ENCODE results near the gene BABAM1. TPM values are rescaled to one million over a fixed set of nuclear protein-coding genes. Genes with fewer than 3 reads are reported as not detected.

BABAM1 gene
- total RNA-seq, 3 donors from 2014 or later (not counting 1 experiment from before 2014, with no cell fraction given): 106 to 127 (median 106) TPM

DNA sequence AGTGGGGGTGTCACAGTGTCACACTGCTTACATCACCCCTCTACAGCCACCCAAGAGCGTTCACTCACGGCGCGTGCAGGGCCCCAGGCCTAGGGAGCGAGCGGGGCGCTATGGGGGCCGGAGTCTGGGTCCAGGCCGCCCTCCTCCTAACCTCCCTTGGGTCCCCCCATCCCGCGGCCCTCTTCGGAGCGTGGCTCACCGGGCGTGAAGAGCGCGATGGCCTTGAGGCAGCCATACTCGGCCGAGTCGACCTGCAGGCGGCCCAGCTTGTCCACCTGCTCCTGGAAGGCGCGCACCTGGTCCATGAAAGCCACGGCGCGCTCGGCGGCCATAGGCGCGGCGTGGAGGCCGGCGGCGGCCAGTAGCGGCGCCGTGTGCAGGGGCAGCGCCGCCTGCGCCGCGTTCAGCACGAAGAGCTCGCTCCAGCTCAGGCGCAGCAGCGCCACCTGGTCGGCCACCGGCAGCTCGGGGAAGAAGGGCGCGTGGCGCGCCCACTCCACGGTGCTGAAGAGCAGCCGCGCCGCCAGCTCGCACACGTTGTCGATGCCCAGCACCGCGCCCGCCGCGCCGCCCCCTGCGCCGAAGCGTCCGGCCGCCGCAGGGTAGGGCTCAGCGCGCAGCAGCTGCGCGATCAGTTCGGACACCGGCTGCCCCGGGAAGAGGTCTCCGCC is 31.8 kb upstream of the BABAM1 start:
- Histone ChIP-seq H3K36me3 (ENCODE audit: control insufficient read depth, insufficient read depth, low read length) (peaks cover 2% of the 10 kb centered on the region), H3K4me1 (ENCODE audit: control insufficient read depth, insufficient read depth, low read length) (peaks cover 16% of the 10 kb centered on the region), H3K4me3 (ENCODE audit: low read length) (peak overlapping the region; percentile 45), H3K27me3 (ENCODE audit: control insufficient read depth, insufficient read depth, low read length) (no peaks in the 10 kb centered on the region), H3K9me3 (ENCODE audit: control insufficient read depth, insufficient read depth, low read length) (no peaks in the 10 kb centered on the region), H3K27ac (ENCODE audit: low read length) (no peak overlapping the region)
- Mint-ChIP-seq H3K27me3 (ENCODE audit: low read depth in 2 of 2) (no peaks in the 10 kb centered on the region), H3K9me3 (no peaks in the 10 kb centered on the region), H3K27ac (peak overlapping the region in 1 of 2 donors; percentile 66), H3K4me1 (peaks cover 0 to 23% of the 10 kb centered on the region in 2 donors), H3K4me3 (peak overlapping the region; percentile 74), H3K36me3 (no peaks in the 10 kb centered on the region)
- intact Hi-C loops (cut with micrococcal nuclease): loop anchor here (1.0 kb wide), 1 partner anchor 168 kb away; no protein-coding TSS in a partner anchor
- peak; percentile 92 to 97 (median 96) for ATAC-seq
- peak; percentile 71 to 91 for DNase-seq
- WGBS (ENCODE audit: insufficient coverage): 2% methylated on average over 80 of the region's 80 CpGs
- TF ChIP-seq, protein P1, sequence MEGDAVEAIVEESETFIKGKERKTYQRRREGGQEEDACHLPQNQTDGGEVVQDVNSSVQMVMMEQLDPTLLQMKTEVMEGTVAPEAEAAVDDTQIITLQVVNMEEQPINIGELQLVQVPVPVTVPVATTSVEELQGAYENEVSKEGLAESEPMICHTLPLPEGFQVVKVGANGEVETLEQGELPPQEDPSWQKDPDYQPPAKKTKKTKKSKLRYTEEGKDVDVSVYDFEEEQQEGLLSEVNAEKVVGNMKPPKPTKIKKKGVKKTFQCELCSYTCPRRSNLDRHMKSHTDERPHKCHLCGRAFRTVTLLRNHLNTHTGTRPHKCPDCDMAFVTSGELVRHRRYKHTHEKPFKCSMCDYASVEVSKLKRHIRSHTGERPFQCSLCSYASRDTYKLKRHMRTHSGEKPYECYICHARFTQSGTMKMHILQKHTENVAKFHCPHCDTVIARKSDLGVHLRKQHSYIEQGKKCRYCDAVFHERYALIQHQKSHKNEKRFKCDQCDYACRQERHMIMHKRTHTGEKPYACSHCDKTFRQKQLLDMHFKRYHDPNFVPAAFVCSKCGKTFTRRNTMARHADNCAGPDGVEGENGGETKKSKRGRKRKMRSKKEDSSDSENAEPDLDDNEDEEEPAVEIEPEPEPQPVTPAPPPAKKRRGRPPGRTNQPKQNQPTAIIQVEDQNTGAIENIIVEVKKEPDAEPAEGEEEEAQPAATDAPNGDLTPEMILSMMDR (IDR thresholded peaks at IDR 0.05): peak; percentile 65

DNA sequence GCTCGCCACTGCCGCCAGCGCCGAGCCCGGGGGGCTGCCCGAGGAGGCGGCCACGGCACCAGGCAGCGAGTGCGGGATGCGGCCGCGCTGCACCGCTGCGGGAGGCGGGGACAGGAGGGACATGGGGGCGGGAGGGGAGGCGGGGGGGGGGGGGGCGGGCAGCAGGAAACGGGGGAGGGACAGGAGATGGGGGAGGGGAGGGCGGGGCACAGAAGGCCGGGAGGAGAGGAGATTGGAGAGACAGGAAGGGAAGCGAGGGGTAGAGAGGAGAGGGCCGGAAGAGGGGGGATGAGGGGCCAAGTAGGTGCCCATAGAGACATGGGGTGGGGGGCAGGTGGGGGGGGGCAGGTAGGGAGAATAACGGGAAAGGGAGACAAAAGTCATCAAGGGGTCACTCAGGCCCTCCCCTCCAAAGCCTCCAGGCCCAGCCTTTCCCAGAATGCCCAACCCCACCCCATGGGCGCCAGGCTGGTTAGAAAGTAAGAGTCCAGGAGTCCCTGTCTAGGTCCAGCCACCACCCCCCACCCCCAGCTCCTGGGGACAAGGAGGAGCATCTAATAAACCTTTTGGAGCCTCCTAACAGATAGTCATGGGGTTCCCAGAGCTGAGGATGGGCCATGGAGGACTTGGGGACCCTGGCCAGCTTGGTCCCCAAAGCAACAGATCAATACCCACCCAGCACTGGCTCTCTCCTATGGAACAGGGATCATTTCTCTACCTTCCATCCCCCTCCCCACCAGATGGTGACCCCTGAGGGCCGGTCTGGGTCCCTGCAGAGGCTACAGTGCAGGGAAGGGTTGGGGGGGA is 31.1 kb upstream of the BABAM1 start:
- Histone ChIP-seq H3K4me1 (ENCODE audit: control insufficient read depth, insufficient read depth, low read length) (peaks cover 16% of the 10 kb centered on the region), H3K9me3 (ENCODE audit: control insufficient read depth, insufficient read depth, low read length) (no peaks in the 10 kb centered on the region), H3K27me3 (ENCODE audit: control insufficient read depth, insufficient read depth, low read length) (no peaks in the 10 kb centered on the region), H3K4me3 (ENCODE audit: low read length) (no peak overlapping the region), H3K36me3 (ENCODE audit: control insufficient read depth, insufficient read depth, low read length) (peaks cover 2% of the 10 kb centered on the region), H3K27ac (ENCODE audit: low read length) (no peak overlapping the region)
- intact Hi-C loops (cut with micrococcal nuclease): loop anchor here (1.0 kb wide), 1 partner anchor 169 kb away; no protein-coding TSS in a partner anchor
- H3K4me3 Mint-ChIP-seq: peak overlapping the region; percentile 35
- peak in 2 of 3 donors; percentile 15 to 24 for ATAC-seq
- H3K4me1 Mint-ChIP-seq: peaks cover 0 to 23% of the 10 kb centered on the region in 2 donors
- no peaks in the 10 kb centered on the region for H3K9me3 Mint-ChIP-seq
- peak overlapping the region in 1 of 2 donors; percentile 66 for H3K27ac Mint-ChIP-seq
- TF ChIP-seq, protein P1 (IDR thresholded peaks at IDR 0.05): no peak
- no peaks in the 10 kb centered on the region for H3K27me3 Mint-ChIP-seq (ENCODE audit: low read depth in 2 of 2)
- H3K36me3 Mint-ChIP-seq: no peaks in the 10 kb centered on the region
- WGBS (ENCODE audit: insufficient coverage): 13% methylated on average over 12 of the region's 27 CpGs
- no peak for DNase-seq

DNA sequence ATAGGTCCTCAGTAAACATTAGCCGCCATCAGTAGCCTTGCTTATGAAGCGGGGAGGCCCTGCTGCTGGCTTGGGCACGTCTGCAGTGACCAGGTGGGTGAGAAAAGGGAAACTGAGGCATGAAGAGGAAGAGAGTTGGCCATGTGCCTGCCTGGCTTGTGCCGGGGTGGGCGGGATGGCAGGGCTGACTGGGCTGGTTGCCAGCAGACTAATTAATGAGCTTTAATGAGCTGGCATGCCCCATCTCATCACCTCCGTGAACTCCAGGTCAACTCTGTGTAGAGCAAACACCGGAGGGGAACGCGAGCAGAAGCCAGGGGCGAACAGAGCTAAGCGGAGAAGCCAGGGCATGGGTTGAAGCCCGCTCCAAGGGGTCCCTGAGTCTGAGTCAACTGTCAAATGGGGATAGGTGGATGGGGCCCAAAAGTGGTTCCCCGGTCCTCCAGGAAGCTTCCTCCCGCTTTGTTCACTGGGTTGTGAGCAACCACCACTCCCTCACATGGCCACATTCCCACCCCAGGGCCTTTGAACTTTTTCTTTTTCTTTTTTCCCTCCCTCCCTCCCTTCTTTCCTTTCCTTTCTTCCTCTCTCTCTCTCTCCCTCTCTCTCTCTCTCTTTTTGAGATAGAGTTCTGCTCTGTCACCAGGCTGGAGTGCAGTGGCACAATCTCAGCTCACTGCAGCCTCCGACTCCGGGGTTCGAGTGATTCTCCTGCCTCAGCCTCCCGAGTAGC is 30.3 kb upstream of the BABAM1 start:
- intact Hi-C loops (cut with micrococcal nuclease): no loop called here
- Mint-ChIP-seq H3K9me3 (no peaks in the 10 kb centered on the region), H3K4me3 (peak overlapping the region; percentile 64), H3K27ac (no peak overlapping the region), H3K4me1 (peaks cover 0 to 23% of the 10 kb centered on the region in 2 donors), H3K36me3 (no peaks in the 10 kb centered on the region), H3K27me3 (ENCODE audit: low read depth in 2 of 2) (no peaks in the 10 kb centered on the region)
- H3K4me1 ChIP-seq (ENCODE audit: control insufficient read depth, insufficient read depth, low read length): peaks cover 16% of the 10 kb centered on the region
- no peaks in the 10 kb centered on the region for H3K9me3 ChIP-seq (ENCODE audit: control insufficient read depth, insufficient read depth, low read length)
- H3K36me3 ChIP-seq (ENCODE audit: control insufficient read depth, insufficient read depth, low read length): peaks cover 2% of the 10 kb centered on the region
- 90% methylated on average over 18 of the region's 18 CpGs for WGBS (ENCODE audit: insufficient coverage)
- H3K4me3 ChIP-seq (ENCODE audit: low read length): no peak overlapping the region
- ATAC-seq: no peak
- TF ChIP-seq, protein P1 (IDR thresholded peaks at IDR 0.05): no peak
- no peaks in the 10 kb centered on the region for H3K27me3 ChIP-seq (ENCODE audit: control insufficient read depth, insufficient read depth, low read length)
- no peak overlapping the region for H3K27ac ChIP-seq (ENCODE audit: low read length)
- DNase-seq: no peak
